ENCODE measurements around the gene LIMS3.
"Not testable (repeated sequence)": the region's sequence is repeated elsewhere in the genome, so short reads cannot be mapped to it uniquely, and the experiment has no call there.

The LIMS3 gene

GRCh38 chr2:109927803-109928202, 29.3 kb downstream of the LIMS3 start:
- DNase-seq: not testable (repeated sequence)

DNA sequence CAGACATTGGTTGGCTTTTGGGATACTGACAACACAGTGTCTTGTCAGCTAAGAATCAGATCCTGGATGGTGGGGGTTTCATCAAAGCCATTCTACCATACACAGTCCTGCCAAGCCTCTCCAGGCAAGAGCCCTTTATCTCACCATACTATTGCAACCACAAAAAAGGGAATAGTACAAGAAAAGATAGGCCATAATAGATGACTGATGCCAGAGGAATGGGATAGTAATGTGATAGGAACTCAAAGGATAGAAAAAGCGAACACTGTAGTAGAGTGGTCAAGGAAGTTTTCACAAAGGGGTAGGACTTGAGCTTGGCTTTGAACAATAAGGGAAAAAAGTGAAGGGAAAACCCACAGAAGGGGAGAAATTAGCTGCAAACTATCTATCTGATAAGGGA, 30.7 kb downstream of the LIMS3 start:
- DNase-seq: not testable (repeated sequence)

DNA sequence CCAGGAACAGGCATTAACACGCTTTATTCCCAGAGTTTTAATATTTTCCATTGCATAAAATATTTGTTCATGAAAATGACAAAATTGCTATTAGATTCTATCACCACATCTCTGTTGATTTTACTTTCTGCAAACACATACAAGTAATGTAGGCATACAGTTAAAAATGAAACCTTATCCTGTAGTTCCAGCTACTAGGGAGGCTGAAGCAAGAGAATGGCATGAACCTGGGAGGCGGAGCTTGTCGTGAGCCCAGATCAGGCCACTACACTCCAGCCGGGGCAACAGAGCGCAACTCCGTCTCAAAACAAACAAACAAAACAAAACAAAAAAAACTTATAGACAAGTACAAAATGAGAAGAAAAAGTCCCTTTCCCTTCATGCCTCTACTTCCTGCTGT, 38.0 kb downstream of the LIMS3 start:
- DNase-seq: not testable (repeated sequence)

DNA sequence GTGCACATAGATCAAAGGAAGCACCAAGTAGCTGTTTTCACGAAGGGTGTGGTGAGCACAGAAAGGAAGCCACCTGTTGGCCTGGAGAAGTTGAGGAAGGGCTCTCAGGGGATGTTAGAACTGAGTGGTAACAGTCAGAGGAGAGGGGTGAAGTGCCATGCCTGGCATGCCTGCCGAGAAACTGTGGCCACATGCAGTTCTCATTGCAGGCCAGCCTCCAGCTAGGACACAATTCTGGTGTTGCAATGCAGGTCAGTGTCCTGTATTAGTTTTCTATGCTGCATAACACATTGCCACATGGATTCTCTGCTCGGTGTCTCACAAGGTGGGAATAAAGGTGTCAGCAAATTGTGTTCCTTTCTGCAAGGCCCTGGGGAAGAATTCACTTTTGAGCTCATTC, 46.9 kb downstream of the LIMS3 start:
- DNase-seq: not testable (repeated sequence)

- not testable (repeated sequence) for DNase-seq
Observed at GRCh38 chr2:109947262-109947958, 48.9 kb downstream of the LIMS3 start.

- DNase-seq: not testable (repeated sequence)
Observed at GRCh38 chr2:109947959-109948520, 49.6 kb downstream of the LIMS3 start.

DNA sequence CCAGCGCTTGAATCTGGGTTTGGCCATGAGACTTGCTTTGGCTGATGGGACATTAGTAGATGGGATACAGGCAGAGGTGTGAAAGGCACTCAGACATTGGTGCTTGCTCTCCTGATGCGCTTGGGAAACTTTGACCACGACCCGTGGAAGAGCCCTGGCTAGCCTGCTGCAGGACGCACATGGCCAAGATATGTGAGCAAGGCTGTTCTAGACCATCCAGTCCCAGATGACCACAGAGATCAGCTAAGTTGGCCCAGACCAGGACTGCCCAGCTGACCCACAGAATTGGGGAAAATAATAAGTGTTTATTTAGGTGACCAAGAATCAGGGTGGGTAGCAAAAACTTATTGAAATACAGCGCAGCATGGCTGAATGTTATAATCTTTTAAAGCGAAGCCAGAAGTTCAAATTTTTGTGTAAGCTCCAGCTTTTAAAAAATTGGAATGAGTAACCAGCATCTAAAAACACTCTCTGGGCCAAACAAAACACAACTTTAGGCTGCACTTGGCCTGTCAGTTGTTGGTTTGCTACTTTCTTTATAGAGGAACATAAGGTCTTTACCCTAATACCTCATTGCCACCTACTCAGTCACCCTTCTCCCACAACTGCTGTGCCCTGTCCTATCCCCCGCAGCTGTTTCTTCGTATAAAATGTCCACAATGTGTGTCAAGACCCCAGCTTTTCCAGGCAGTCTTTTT, 51.8 kb downstream of the LIMS3 start:
- DNase-seq: not testable (repeated sequence)

DNA sequence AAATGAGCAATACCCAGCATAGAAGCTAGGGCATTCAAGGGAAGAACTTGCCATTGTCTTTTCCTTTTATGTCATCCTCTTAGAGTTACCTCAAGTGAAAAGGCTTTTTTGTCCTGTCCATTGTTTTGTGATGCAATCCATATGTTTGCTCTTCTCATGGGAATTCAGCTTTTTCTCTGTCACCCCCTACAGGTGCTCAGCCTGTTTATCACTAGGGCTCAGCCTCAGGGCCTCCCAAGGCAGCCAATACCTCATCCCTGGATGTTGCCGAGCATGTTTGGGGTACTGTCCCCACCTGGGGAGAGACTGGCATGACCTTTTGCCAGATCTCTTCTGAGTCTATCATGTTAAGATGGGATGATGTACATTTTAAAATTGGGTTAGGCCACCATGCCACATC, 65.5 kb downstream of the LIMS3 start:
- not testable (repeated sequence) for DNase-seq

- not testable (repeated sequence) for DNase-seq
Observed at GRCh38 chr2:109965482-109965881, 67.0 kb downstream of the LIMS3 start.

DNA sequence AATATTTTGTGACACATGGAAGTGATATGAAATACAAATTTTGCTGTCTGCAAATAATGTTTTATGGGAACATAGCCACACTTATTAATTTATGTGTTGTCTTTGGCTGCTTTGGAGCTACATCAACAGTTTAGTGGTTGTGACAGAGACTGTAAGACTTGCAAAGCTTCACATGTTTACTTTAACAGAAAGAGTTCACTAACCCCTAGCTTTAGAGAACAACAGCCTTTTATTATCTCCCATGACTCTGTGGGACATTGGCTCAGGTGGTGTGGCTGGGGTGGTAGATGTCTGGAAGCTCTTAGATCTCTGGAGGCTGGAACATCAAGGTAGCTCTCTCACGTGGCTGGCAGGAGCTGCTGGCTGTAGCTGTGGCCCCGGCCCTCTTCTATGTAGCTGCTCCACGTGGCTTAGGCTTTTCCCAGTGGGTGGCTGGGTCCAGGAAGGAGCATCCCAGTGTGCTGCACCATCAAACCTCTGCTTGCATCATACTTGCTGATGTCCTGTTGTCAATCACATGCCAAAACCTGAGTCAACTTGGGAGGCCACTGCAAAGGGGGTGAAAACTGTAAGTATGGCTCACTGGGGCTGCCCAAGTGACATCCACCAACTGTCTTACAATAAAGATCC, 67.7 kb downstream of the LIMS3 start:
- not testable (repeated sequence) for DNase-seq

DNA sequence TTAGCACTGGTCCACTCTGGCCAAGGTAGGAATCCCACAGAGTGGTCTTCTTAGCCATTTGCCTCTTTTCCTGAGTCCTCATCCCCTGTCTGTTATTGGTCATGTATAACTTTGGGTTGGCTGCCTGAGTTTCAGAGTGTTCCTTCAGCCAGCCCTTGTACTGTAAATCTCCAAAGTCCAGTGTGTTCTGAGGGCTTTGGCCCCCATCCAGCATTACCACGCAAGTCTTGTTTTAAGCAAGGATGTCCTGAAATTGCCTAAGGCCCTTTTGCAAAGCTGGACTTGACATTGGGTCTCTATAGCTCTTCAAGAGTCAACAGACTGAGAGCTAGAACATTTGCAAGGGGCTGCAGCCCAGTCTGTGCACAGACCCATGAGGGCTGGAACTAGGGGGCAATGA, 68.4 kb downstream of the LIMS3 start:
- DNase-seq: not testable (repeated sequence)

GRCh38 chr2:109969864-109970263, 71.4 kb downstream of the LIMS3 start:
- not testable (repeated sequence) for DNase-seq

GRCh38 chr2:109971710-109972109, 73.2 kb downstream of the LIMS3 start:
- DNase-seq: not testable (repeated sequence)

Measured in activated naive CD4-positive, alpha-beta T cell treated with Interleukin-2 at 50 U/mL for 16 hours (primary cell).